K562 (cell line): Measurements from ENCODE around the gene SORCS2. TPM values are rescaled to one million over a fixed set of nuclear protein-coding genes. Genes with fewer than 3 reads are reported as not detected.

Experiments used
- ATAC-seq: fragments of 200-7000 bp; cut with Tn5 transposase; 3 replicates; pipeline ENCODE4 v1.9.1; 2020; ENCODE audit warnings: moderate library complexity
- BruUV-seq: library from RNA; stranded (reverse); fragments of 400-500 nt; replicated peaks from 2 replicates; lab custom pipeline; 2021; lab: Mats Ljungman, UMichigan
- CTCF ChIA-PET: fragments of 300-600 bp; formaldehyde crosslinking; extraction: SDS; loops from one replicate; lab custom pipeline; 2021; ENCODE audit warnings: low intra/inter-chr PET ratio; lab: Yijun Ruan, JAX
- POLR2A ChIA-PET: fragments of 300-600, 350-650 bp; sonication (Branson Sonifier 250); formaldehyde crosslinking; extraction: SDS; loops from one replicate; lab custom pipeline; 2021; ENCODE audit warnings: antibody characterized with exemption, inconsistent platforms; lab: Yijun Ruan, JAX
- DNase-seq, 4 experiments: peaks; one replicate each; pipeline versions ENCODE4 v3.0.0 to v3.0.0-alpha.2; 2011 to 2018; ENCODE audit warnings: low spot score in 3 of 4, mixed read lengths in 3 of 4; ENCODE audit errors: extremely low read depth in 1 of 4
- FAIRE-seq: peaks from 2 replicates; lab custom pipeline; 2011; peaks lifted over from hg19 to GRCh38; lab: Jason Lieb, UNC
- H2AFZ ChIP-seq: 2 replicates; pipeline ENCODE4 v1.6.0; 2011; ENCODE audit warnings: low read depth, low read length, control low read depth, inconsistent platforms
- H3K27ac ChIP-seq: fragments of 200-600 bp; 3 replicates; pipeline ENCODE4 v1.8.0; 2011; ENCODE audit warnings: low read depth, mild to moderate bottlenecking, control low read depth, inconsistent platforms, low read length, moderate library complexity, mixed read lengths; ENCODE audit errors: extremely low read depth
- H3K27me3 ChIP-seq, 2 experiments: fragments of 300-600 bp in 1 of 2; 2 replicates in 1 of 2; 3 replicates in 1 of 2; pipeline versions ENCODE4 v1.6.0 to v1.8.0; 2011; ENCODE audit warnings: inconsistent platforms in 2 of 2, low read length in 2 of 2, mild to moderate bottlenecking in 1 of 2, mixed read lengths in 1 of 2, moderate library complexity in 1 of 2; ENCODE audit not compliant: control insufficient read depth in 2 of 2, insufficient read depth in 2 of 2
- H3K36me3 ChIP-seq: fragments of 300-600 bp; 3 replicates; pipeline ENCODE4 v1.8.0; 2011; ENCODE audit warnings: mild to moderate bottlenecking, low read length, inconsistent platforms; ENCODE audit not compliant: control insufficient read depth, insufficient read depth
- H3K4me1 ChIP-seq, 2 experiments: fragments of 200-600 bp in 1 of 2; replicated peaks in 1 of 2; 2 replicates in 1 of 2; 3 replicates in 1 of 2; pipeline versions ENCODE4 v1.5.1 to v1.8.0; 2011; ENCODE audit warnings: inconsistent platforms in 2 of 2, low read length in 2 of 2, mild to moderate bottlenecking in 1 of 2, mixed read lengths in 1 of 2, moderate library complexity in 1 of 2; ENCODE audit not compliant: control insufficient read depth in 2 of 2, insufficient read depth in 2 of 2
- H3K4me2 ChIP-seq: 2 replicates; pipeline ENCODE4 v1.6.1; 2011; ENCODE audit warnings: low read length, control low read depth, inconsistent platforms, mixed read lengths; ENCODE audit not compliant: insufficient read depth
- H3K4me3 ChIP-seq: fragments of 200-600 bp; sonication (generic), shearing (Covaris generic); 2 replicates; pipeline ENCODE4 v1.5.1; 2016; ENCODE audit warnings: control low read depth, inconsistent platforms
- H3K79me2 ChIP-seq: fragments of 200-600 bp; 3 replicates; pipeline ENCODE4 v1.8.0; 2011; ENCODE audit warnings: low read length, inconsistent platforms; ENCODE audit not compliant: control insufficient read depth, insufficient read depth
- H3K9ac ChIP-seq, 2 experiments: 2 replicates each; pipeline versions ENCODE4 v1.6.0 to v1.6.1; 2011; ENCODE audit warnings: low read depth in 2 of 2, low read length in 2 of 2, control low read depth in 1 of 2, inconsistent platforms in 1 of 2, mild to moderate bottlenecking in 1 of 2, mixed read lengths in 1 of 2; ENCODE audit not compliant: insufficient read depth in 1 of 2
- H3K9me1 ChIP-seq: one replicate; pipeline ENCODE4 v1.6.0; 2011; ENCODE audit warnings: inconsistent platforms, mild to moderate bottlenecking, low read length, moderate library complexity; ENCODE audit not compliant: control insufficient read depth, insufficient read depth
- H3K9me3 ChIP-seq: replicated peaks from 2 replicates; pipeline ENCODE4 v1.5.1; 2011; ENCODE audit warnings: low read depth, low read length, inconsistent platforms; ENCODE audit not compliant: control insufficient read depth, insufficient read depth
- H4K20me1 ChIP-seq: replicated peaks from 2 replicates; pipeline ENCODE4 v1.6.1; 2011; ENCODE audit warnings: low read length, inconsistent platforms, mixed read lengths; ENCODE audit not compliant: control insufficient read depth, insufficient read depth
- HLTF ChIP-seq: fragments of 450-650 bp; IDR thresholded peaks from 2 replicates; pipeline ENCODE4 v1.6.1; 2016
- NCOA4 ChIP-seq: fragments of 450-650 bp; IDR thresholded peaks from 2 replicates; pipeline ENCODE4 v1.6.1; 2018; ENCODE audit warnings: mild to moderate bottlenecking; ENCODE audit not compliant: partially characterized antibody
- RBFOX2 ChIP-seq: fragments of 200-400 bp; formaldehyde crosslinking; IDR thresholded peaks from 2 replicates; pipeline ENCODE4 v1.6.1; 2017; ENCODE audit warnings: low read depth, mild to moderate bottlenecking, low read length, moderate library complexity
- SMARCA5 ChIP-seq: fragments of 450-650 bp; IDR thresholded peaks from 2 replicates; pipeline ENCODE4 v1.6.1; 2016
- ZC3H4 ChIP-seq: sonication (generic); formaldehyde crosslinking; IDR thresholded peaks from 2 replicates; pipeline ENCODE4 v1.9.0; 2021; ENCODE audit warnings: missing genetic modification reagents, borderline replicate concordance
- ZNF140 ChIP-seq: fragments of 250-450 bp; sonication (Bioruptor Pico); IDR thresholded peaks from 2 replicates; pipeline ENCODE4 v1.8.0; 2021; ENCODE audit warnings: moderate library complexity, mild to moderate bottlenecking, inconsistent platforms
- ZNF175 ChIP-seq: fragments of 200-800 bp; sonication (Bioruptor generic); IDR thresholded peaks from 2 replicates; pipeline ENCODE4 v1.6.1; 2016; ENCODE audit warnings: low read depth, mild to moderate bottlenecking, missing genetic modification characterization, missing compliant biosample characterization
- ZNF263 ChIP-seq: sonication (generic); formaldehyde crosslinking; IDR thresholded peaks from 2 replicates; pipeline ENCODE4 v1.8.0; 2022; ENCODE audit warnings: mild to moderate bottlenecking, missing genetic modification reagents, borderline replicate concordance
- ZNF695 ChIP-seq: fragments of 450-650 bp; formaldehyde crosslinking; IDR thresholded peaks from 2 replicates; pipeline ENCODE4 v1.4.0; 2020; ENCODE audit warnings: mild to moderate bottlenecking, moderate library complexity
- WGBS: fragments of 100-300 bp; shearing (Covaris generic); methylation state at CpG from one replicate; pipeline ENCODE4 v1.1.6; 2016; ENCODE audit warnings: low coverage, mixed read lengths; ENCODE audit not compliant: insufficient coverage; ENCODE audit errors: missing lambda C conversion rate; 5-methylcytosine and 5-hydroxymethylcytosine counted together
- in situ Hi-C: fragments of 300-500 bp; cut with MboI; formaldehyde crosslinking; loops from 4 replicates; pipeline ENCODE4 v1.15.0; 2018; ENCODE audit warnings: inconsistent platforms, mixed read lengths
- intact Hi-C: fragments of 100-400 bp; cut with micrococcal nuclease; formaldehyde crosslinking; loops from 2 replicates; pipeline ENCODE4 v1.14.2; 2022
- polyA plus RNA-seq, 8 experiments: library from polyadenylated mRNA; depleted of rRNA in 4 of 8; stranded (reverse) in 5 of 8; unstranded in 3 of 8; fragments of >200 nt; fragmentation: Nextera tagmentation in 2 of 8; fragmentation: Illumina TruSeq in 1 of 8; extraction: Ambion mirVana in 2 of 8; extraction: Trizol in 1 of 8; gene quantifications; 2 replicates each; pipeline versions ENCODE4 v1.2.1 to v1.2.3, GENCODE V29; 2011 to 2014; ENCODE audit warnings: inconsistent platforms in 1 of 8, missing spikeins in 1 of 8
- total RNA-seq, 7 experiments: library from RNA; depleted of rRNA in 6 of 7; stranded (reverse); fragments of >200 nt in 6 of 7; fragmentation: Illumina TruSeq in 2 of 7; extraction: Trizol in 2 of 7; gene quantifications; 2 replicates each; pipeline versions ENCODE4 v1.2.1 to v1.2.3, GENCODE V29; 2011 to 2021; ENCODE audit warnings: low replicate concordance in 1 of 7
- TF ChIP-seq, protein P1 (sequence below): fragments of 200-800 bp; sonication (Bioruptor generic); IDR thresholded peaks from 2 replicates; pipeline ENCODE4 v1.6.1; 2017; ENCODE audit warnings: missing genetic modification characterization, missing compliant biosample characterization
- TF ChIP-seq, protein P2 (sequence below): sonication (generic); formaldehyde crosslinking; IDR thresholded peaks from 2 replicates; pipeline ENCODE4 v1.8.0; 2023; ENCODE audit warnings: mild to moderate bottlenecking, missing genetic modification reagents
- TF ChIP-seq, protein P3 (sequence below): sonication (generic); formaldehyde crosslinking; IDR thresholded peaks from 2 replicates; pipeline ENCODE4 v1.9.0; 2022; ENCODE audit warnings: mild to moderate bottlenecking, missing genetic modification reagents
- TF ChIP-seq, protein P4 (sequence below), 2 experiments: fragments of 150-350 bp in 1 of 2; IDR thresholded peaks; 2 replicates each; pipeline ENCODE4 v1.6.1; 2012 to 2016; ENCODE audit warnings: low read depth in 2 of 2, low read length in 2 of 2, mild to moderate bottlenecking in 1 of 2, moderate library complexity in 1 of 2

The SORCS2 gene
- total and polyA plus RNA-seq, 9 of the 15 experiments (the other 6 are each of a cell fraction or from before 2014, with no cell fraction given), result not detected

DNA sequence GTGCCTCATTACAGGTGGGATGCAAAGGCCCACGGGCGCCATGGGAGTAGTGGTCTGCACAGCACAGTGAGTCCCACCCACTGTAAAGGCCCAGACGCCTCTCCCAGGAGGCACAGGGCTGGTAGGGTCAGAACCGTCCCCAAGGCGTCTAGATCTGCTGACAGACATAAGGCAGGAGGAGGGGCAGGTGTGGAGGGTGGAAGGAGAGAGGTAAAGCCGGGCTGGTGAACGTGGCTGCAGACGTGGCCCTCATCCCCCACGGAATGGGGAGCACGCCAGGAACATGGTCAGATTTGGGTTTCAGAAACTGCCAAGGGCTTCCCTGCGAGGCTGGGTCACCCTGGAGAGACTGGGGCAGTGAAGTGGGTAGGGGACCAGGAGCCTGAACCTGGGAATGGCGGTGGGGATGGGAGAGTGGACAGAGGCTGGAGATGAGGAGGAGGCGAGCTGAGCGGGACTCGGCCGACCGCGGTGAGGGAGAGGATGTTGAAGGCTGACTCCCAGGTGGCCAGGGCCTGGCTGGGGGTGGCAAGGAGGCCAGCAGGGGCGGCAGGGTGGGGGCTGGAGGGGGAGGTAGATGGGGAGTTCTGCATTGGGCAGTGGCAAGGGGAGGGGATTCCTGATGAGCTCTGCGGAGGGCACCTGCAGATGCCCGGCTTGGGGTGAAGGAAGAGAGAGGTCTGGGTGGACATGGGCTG lies 562.4 kb downstream of the SORCS2 start:
- Histone ChIP-seq H3K4me2 (peak overlapping the region; percentile 83), H3K9me1 (no peaks in the 10 kb centered on the region), H3K4me1 (peaks cover 5 to 34% of the 10 kb centered on the region in 2 experiments; a peak in 3 of 5 replicates), H3K9me3 (no peaks in the 10 kb centered on the region; the same call in 1 of the 2 replicates), H3K36me3 (peaks cover 2% of the 10 kb centered on the region; the same call in 1 of the 3 replicates), H2AFZ (peak overlapping the region; percentile 62; the same call in 1 of the 2 replicates), H3K4me3 (peak overlapping the region; percentile 50), H3K9ac (peak overlapping the region; percentile 71 to 88), H3K27ac (peak overlapping the region; percentile 53; the same call in 1 of the 3 replicates), H4K20me1 (peaks cover 2% of the 10 kb centered on the region), H3K27me3 (no peaks in the 10 kb centered on the region; a peak in 1 of 5 replicates), H3K79me2 (peaks cover 50% of the 10 kb centered on the region)
- FAIRE-seq (no peak), ATAC-seq (peak; percentile 50), DNase-seq (peak in 1 of 4 experiments; percentile 15)
- BruUV-seq, result no TSS peak
- intact Hi-C loops, result no loop called here
- ChIA-PET CTCF (no interaction called here), POLR2A (interaction anchor here (0.6 to 0.7 kb wide), 3 partner anchors 37 to 662 kb away, joined by 3 read pairs; no protein-coding TSS in a partner anchor)
- in situ Hi-C loops, result no loop called here
- 3% methylated on average over 19 of the region's 21 CpGs for WGBS
- peak; percentile 10; the same call in 1 of the 2 replicates for TF ChIP-seq ZC3H4 (CRISPR knock-in tag)
- no peak for TF ChIP-seq ZNF695 (CRISPR knock-in tag)
- TF ChIP-seq, protein P1, sequence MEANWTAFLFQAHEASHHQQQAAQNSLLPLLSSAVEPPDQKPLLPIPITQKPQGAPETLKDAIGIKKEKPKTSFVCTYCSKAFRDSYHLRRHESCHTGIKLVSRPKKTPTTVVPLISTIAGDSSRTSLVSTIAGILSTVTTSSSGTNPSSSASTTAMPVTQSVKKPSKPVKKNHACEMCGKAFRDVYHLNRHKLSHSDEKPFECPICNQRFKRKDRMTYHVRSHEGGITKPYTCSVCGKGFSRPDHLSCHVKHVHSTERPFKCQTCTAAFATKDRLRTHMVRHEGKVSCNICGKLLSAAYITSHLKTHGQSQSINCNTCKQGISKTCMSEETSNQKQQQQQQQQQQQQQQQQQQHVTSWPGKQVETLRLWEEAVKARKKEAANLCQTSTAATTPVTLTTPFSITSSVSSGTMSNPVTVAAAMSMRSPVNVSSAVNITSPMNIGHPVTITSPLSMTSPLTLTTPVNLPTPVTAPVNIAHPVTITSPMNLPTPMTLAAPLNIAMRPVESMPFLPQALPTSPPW, result peak; percentile 23; the same call in 1 of the 2 replicates
- TF ChIP-seq, protein P2, sequence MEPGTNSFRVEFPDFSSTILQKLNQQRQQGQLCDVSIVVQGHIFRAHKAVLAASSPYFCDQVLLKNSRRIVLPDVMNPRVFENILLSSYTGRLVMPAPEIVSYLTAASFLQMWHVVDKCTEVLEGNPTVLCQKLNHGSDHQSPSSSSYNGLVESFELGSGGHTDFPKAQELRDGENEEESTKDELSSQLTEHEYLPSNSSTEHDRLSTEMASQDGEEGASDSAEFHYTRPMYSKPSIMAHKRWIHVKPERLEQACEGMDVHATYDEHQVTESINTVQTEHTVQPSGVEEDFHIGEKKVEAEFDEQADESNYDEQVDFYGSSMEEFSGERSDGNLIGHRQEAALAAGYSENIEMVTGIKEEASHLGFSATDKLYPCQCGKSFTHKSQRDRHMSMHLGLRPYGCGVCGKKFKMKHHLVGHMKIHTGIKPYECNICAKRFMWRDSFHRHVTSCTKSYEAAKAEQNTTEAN (CRISPR knock-in tag), result 0 out of 2 replicates have a peak, but pooled peaks have one; percentile 7
- TF ChIP-seq SMARCA5, result no peak
- TF ChIP-seq RBFOX2, result peak; percentile 68
- TF ChIP-seq, protein P3, sequence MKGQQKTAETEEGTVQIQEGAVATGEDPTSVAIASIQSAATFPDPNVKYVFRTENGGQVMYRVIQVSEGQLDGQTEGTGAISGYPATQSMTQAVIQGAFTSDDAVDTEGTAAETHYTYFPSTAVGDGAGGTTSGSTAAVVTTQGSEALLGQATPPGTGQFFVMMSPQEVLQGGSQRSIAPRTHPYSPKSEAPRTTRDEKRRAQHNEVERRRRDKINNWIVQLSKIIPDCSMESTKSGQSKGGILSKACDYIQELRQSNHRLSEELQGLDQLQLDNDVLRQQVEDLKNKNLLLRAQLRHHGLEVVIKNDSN, result 0 out of 2 replicates have a peak, but pooled peaks have one; percentile 11
- no peak for TF ChIP-seq NCOA4
- no peak for TF ChIP-seq ZNF175 (CRISPR knock-in tag)
- TF ChIP-seq ZNF263 (CRISPR knock-in tag), result peak; percentile 69; the same call in 1 of the 2 replicates
- TF ChIP-seq ZNF140 (CRISPR knock-in tag), result no peak
- no peak for TF ChIP-seq HLTF
- TF ChIP-seq, protein P4, sequence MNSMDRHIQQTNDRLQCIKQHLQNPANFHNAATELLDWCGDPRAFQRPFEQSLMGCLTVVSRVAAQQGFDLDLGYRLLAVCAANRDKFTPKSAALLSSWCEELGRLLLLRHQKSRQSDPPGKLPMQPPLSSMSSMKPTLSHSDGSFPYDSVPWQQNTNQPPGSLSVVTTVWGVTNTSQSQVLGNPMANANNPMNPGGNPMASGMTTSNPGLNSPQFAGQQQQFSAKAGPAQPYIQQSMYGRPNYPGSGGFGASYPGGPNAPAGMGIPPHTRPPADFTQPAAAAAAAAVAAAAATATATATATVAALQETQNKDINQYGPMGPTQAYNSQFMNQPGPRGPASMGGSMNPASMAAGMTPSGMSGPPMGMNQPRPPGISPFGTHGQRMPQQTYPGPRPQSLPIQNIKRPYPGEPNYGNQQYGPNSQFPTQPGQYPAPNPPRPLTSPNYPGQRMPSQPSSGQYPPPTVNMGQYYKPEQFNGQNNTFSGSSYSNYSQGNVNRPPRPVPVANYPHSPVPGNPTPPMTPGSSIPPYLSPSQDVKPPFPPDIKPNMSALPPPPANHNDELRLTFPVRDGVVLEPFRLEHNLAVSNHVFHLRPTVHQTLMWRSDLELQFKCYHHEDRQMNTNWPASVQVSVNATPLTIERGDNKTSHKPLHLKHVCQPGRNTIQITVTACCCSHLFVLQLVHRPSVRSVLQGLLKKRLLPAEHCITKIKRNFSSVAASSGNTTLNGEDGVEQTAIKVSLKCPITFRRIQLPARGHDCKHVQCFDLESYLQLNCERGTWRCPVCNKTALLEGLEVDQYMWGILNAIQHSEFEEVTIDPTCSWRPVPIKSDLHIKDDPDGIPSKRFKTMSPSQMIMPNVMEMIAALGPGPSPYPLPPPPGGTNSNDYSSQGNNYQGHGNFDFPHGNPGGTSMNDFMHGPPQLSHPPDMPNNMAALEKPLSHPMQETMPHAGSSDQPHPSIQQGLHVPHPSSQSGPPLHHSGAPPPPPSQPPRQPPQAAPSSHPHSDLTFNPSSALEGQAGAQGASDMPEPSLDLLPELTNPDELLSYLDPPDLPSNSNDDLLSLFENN (IDR thresholded peaks at IDR 0.05; ENCODE audit: low read depth in 2 of 2, low read length in 2 of 2), result no peak
